Measurements from ENCODE around the gene SMARCAL1.

Gene SMARCAL1

GRCh38 chr2:216436383-216436782, 24.1 kb downstream of the SMARCAL1 start:
- TF ChIP-seq FOXP2 (optimal IDR thresholded peaks at IDR 0.05; ENCODE audit: borderline replicate concordance, extremely low read depth, extremely low read length, insufficient read depth) (no peak), SIN3A (IDR thresholded peaks at IDR 0.05; ENCODE audit: borderline replicate concordance, insufficient read depth, low read length) (no peak), TAF1 (IDR thresholded peaks at IDR 0.05; ENCODE audit: borderline replicate concordance, insufficient read depth, low read length) (no peak), POLR2AphosphoS5 (IDR thresholded peaks at IDR 0.05; ENCODE audit: low read depth, low read length) (no peak)
- TF ChIP-seq, protein P1, sequence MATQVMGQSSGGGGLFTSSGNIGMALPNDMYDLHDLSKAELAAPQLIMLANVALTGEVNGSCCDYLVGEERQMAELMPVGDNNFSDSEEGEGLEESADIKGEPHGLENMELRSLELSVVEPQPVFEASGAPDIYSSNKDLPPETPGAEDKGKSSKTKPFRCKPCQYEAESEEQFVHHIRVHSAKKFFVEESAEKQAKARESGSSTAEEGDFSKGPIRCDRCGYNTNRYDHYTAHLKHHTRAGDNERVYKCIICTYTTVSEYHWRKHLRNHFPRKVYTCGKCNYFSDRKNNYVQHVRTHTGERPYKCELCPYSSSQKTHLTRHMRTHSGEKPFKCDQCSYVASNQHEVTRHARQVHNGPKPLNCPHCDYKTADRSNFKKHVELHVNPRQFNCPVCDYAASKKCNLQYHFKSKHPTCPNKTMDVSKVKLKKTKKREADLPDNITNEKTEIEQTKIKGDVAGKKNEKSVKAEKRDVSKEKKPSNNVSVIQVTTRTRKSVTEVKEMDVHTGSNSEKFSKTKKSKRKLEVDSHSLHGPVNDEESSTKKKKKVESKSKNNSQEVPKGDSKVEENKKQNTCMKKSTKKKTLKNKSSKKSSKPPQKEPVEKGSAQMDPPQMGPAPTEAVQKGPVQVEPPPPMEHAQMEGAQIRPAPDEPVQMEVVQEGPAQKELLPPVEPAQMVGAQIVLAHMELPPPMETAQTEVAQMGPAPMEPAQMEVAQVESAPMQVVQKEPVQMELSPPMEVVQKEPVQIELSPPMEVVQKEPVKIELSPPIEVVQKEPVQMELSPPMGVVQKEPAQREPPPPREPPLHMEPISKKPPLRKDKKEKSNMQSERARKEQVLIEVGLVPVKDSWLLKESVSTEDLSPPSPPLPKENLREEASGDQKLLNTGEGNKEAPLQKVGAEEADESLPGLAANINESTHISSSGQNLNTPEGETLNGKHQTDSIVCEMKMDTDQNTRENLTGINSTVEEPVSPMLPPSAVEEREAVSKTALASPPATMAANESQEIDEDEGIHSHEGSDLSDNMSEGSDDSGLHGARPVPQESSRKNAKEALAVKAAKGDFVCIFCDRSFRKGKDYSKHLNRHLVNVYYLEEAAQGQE (IDR thresholded peaks at IDR 0.05; ENCODE audit: insufficient read depth in 1 of 2, low read depth in 2 of 2, low read length in 2 of 2): no peak

- TF ChIP-seq TAF1 (IDR thresholded peaks at IDR 0.05; ENCODE audit: borderline replicate concordance, insufficient read depth, low read length) (no peak), FOXP2 (optimal IDR thresholded peaks at IDR 0.05; ENCODE audit: borderline replicate concordance, extremely low read depth, extremely low read length, insufficient read depth) (no peak), POLR2AphosphoS5 (IDR thresholded peaks at IDR 0.05; ENCODE audit: low read depth, low read length) (no peak), SIN3A (IDR thresholded peaks at IDR 0.05; ENCODE audit: borderline replicate concordance, insufficient read depth, low read length) (no peak)
- TF ChIP-seq, protein P1 (IDR thresholded peaks at IDR 0.05; ENCODE audit: insufficient read depth in 1 of 2, low read depth in 2 of 2, low read length in 2 of 2): no peak
Observed at GRCh38 chr2:216441308-216442010, 29.2 kb downstream of the SMARCAL1 start.

- TF ChIP-seq TAF1 (IDR thresholded peaks at IDR 0.05; ENCODE audit: borderline replicate concordance, insufficient read depth, low read length) (no peak), SIN3A (IDR thresholded peaks at IDR 0.05; ENCODE audit: borderline replicate concordance, insufficient read depth, low read length) (no peak), POLR2AphosphoS5 (IDR thresholded peaks at IDR 0.05; ENCODE audit: low read depth, low read length) (no peak), FOXP2 (optimal IDR thresholded peaks at IDR 0.05; ENCODE audit: borderline replicate concordance, extremely low read depth, extremely low read length, insufficient read depth) (no peak)
Observed at GRCh38 chr2:216445501-216445900, 33.2 kb downstream of the SMARCAL1 start.

- TF ChIP-seq, protein P1 (IDR thresholded peaks at IDR 0.05; ENCODE audit: insufficient read depth in 1 of 2, low read depth in 2 of 2, low read length in 2 of 2): no peak
- TF ChIP-seq SIN3A (IDR thresholded peaks at IDR 0.05; ENCODE audit: borderline replicate concordance, insufficient read depth, low read length) (no peak), TAF1 (IDR thresholded peaks at IDR 0.05; ENCODE audit: borderline replicate concordance, insufficient read depth, low read length) (no peak), FOXP2 (optimal IDR thresholded peaks at IDR 0.05; ENCODE audit: borderline replicate concordance, extremely low read depth, extremely low read length, insufficient read depth) (no peak), POLR2AphosphoS5 (IDR thresholded peaks at IDR 0.05; ENCODE audit: low read depth, low read length) (no peak)
Observed at GRCh38 chr2:216446343-216446742, 34.1 kb downstream of the SMARCAL1 start.

GRCh38 chr2:216447293-216447692, 35.0 kb downstream of the SMARCAL1 start:
- TF ChIP-seq TAF1 (IDR thresholded peaks at IDR 0.05; ENCODE audit: borderline replicate concordance, insufficient read depth, low read length): no peak
- TF ChIP-seq POLR2AphosphoS5 (IDR thresholded peaks at IDR 0.05; ENCODE audit: low read depth, low read length): no peak
- TF ChIP-seq SIN3A (IDR thresholded peaks at IDR 0.05; ENCODE audit: borderline replicate concordance, insufficient read depth, low read length): no peak
- TF ChIP-seq FOXP2 (optimal IDR thresholded peaks at IDR 0.05; ENCODE audit: borderline replicate concordance, extremely low read depth, extremely low read length, insufficient read depth): no peak
- TF ChIP-seq, protein P1 (IDR thresholded peaks at IDR 0.05; ENCODE audit: insufficient read depth in 1 of 2, low read depth in 2 of 2, low read length in 2 of 2): no peak

Measured in PFSK-1 (cell line).